Measurements from ENCODE around the gene RIMS4. TPM values are rescaled to one million over a fixed set of nuclear protein-coding genes. Genes with fewer than 3 reads are reported as not detected.

Gene RIMS4
- total RNA-seq (2014; rRNA removed; shearing (Covaris generic)), result not detected in 2 replicates

DNA sequence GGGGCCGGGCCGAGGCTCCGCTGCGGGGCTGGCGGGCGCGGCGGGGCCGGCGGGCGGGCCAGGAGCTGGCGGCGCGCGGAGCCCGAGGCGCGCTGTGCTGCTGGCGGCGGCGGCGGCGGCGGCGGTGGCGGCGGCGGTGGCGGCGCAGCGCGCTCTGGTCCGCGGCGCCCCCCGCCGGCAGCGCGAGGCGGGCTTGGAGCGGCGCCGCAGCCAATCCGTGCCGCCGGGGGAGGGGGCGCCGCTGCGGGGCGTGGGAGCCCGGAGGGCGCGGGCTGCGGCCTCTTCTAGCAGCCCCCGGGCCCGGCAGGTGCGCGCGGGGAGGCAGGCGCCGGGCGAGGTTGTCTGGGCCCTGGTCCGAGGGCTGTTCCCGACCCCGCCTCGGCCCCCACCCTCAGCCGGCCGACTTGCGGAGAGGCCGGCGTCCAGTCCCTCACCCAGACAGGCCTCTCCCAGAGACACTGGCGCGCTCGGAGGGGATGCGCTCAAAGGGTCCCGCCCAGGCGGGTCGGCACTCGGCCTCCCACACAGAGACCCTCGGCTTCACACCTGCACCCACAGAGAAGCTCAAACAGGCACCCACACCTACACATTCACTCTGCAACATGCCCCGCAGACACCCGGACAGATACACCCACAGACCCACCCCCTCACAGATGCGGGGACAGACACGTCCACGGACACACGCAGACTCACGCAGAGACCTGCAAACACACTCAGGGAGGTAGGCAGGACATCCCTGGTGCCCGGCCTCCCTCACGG is at the start of gene RIMS4:
Gene RIMS4 (minus strand): TSS at position 156 of the 759 bp plus-strand sequence. CDS start 275 bp downstream, outside the sequence.
- Histone ChIP-seq H3K36me3 (no peaks in the 10 kb centered on the region), H3K4me1 (peaks cover 9% of the 10 kb centered on the region), H3K9me3 (replicated peaks) (no peaks in the 10 kb centered on the region), H3K27me3 (0 out of 2 replicates have a peak, but pooled peaks cover under 1% of the 10 kb centered on the region), H3K4me3 (no peak within 1 kb of the TSS), H3K27ac (no peak within 1 kb of the TSS)
- no peak for DNase-seq

DNA sequence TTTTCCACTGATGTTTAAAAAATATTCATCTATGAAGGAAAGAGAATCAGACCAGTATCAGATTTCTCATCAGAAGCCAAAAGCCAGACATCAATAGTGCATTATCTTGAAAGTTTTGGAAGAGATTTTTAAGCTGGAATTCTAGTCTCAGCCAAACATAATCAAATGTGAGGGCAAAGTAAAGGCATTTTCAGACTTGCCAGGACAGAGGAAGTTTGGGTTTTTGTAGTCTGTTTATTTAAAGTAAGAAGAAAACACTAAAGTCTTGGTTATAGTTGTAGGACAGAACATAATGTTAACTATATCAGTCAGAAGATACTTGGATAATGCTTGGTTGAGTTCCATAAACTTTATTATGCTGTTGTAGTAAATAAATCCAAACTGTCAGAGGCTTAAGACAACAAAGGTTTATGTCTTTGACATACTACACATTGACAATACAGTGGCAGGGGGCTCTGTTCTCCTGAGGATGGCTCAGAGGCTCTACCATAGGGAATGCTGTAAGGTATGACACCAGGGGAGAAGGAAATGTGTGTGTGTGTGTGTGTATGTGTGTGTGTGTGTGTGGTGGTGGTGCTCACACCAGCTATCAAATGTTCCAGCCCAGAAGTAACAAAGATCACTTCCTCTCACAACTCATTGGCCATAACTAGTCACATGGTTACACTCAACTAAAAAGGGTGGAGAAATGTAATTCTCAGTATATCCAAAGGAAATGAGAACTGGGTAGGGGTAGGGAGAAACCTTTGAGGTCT is 48.4 kb upstream of the RIMS4 start:
- Histone ChIP-seq H3K4me3 (no peak overlapping the region), H3K27ac (no peak overlapping the region), H3K27me3 (no peaks in the 10 kb centered on the region; the same call in 1 of the 2 replicates), H3K4me1 (peaks cover 8% of the 10 kb centered on the region), H3K9me3 (replicated peaks) (no peaks in the 10 kb centered on the region), H3K36me3 (no peaks in the 10 kb centered on the region)
- no peak for DNase-seq

DNA sequence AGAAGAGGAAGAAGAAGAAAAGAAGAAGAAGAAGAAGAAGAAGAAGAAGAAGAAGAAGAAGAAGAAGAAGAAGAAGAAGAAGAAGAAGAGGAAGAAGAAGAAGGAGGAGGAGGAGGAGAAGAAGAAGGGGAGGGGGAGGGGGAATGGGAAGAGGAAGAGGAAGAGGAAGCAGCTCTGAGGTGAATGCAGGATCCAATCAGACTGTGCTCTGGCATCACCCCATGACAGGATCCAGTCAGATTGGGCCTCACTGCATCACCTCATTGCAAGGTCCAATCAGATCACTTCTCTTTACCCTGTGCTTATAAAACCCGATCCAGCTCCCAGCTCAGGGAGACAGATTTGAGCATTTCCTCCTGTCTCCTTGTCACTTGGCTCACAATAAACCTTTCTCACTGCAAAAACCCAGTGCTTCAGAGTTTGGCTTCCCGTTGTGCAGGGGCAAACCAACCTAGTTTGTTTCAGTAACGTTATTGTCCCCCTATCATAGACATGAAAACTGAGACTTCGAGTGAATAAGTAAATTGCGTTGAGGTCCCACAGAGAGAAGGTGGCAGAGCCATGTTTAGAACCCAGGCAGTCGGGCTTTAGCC is 46.6 kb upstream of the RIMS4 start:
- H3K4me3 ChIP-seq, result no peak overlapping the region
- no peaks in the 10 kb centered on the region; the same call in 1 of the 2 replicates for H3K27me3 ChIP-seq
- peak; percentile 21 to 51 for DNase-seq
- H3K4me1 ChIP-seq, result peaks cover 8% of the 10 kb centered on the region
- no peaks in the 10 kb centered on the region for H3K36me3 ChIP-seq
- no peak overlapping the region for H3K27ac ChIP-seq
- H3K9me3 ChIP-seq (replicated peaks), result no peaks in the 10 kb centered on the region

DNA sequence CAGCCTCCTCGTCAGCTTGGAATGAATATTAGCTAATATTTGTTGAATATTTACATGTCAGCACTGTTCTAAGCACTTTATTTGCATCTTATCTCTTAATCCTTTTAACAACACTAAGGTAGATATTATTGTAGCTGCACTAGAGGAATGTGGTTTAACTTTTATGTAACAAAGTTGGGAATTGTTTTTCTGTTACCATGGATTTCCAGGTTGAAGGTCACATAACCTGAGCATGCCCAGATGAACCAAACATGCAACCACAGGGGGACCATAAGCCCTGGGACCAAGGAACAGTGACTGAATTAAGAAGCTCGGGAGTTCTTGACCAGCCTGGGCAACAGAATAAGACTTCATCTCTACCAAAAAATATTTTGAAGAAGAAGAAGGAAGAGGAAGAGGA is 46.1 kb upstream of the RIMS4 start:
- peaks cover 8% of the 10 kb centered on the region for H3K4me1 ChIP-seq
- no peak overlapping the region for H3K27ac ChIP-seq
- no peaks in the 10 kb centered on the region; the same call in 1 of the 2 replicates for H3K27me3 ChIP-seq
- H3K9me3 ChIP-seq (replicated peaks), result no peaks in the 10 kb centered on the region
- no peaks in the 10 kb centered on the region for H3K36me3 ChIP-seq
- no peak overlapping the region for H3K4me3 ChIP-seq
- no peak for DNase-seq

DNA sequence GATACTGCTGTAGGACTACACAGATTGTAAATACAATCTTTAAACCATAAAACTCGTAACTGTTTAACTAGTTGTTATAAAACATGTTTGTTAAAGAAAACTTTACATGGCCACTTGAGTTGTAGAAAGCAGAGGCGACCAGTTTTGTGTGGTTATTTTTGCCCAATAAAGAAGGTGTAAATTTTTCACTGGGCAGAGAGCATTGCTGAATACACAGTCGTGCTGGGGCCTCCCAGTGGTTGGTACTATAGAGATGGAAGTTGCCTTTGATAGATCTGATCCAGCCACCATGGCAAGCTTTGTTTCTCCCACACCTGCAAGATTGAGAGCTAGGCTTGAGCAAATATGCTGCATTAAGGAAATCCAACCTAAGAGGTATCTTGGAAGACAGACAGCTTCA is 41.2 kb upstream of the RIMS4 start:
- Histone ChIP-seq H3K27ac (no peak overlapping the region), H3K9me3 (replicated peaks) (0 out of 2 replicates have a peak, but pooled peaks cover 2% of the 10 kb centered on the region), H3K4me1 (peaks cover 4% of the 10 kb centered on the region), H3K4me3 (no peak overlapping the region), H3K27me3 (peaks cover 4% of the 10 kb centered on the region), H3K36me3 (no peaks in the 10 kb centered on the region)
- no peak for DNase-seq

DNA sequence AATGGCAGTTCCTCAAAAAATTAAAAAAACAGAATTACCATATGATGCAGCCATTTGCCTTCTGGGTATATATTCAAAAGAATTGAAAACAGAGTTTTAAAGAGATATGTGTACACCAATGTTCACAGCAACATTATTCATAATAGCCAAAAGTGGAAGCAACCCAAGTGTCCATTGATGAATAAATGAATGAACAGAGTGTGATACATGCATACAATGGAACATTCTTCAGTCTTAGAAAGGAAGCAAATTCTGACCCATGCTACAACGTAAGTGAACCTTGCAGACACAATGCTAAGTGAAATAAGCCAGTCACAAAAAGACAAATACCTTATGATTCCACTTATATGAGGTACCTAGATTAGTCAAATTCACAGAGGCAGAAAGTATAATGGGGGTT is 40.5 kb upstream of the RIMS4 start:
- Histone ChIP-seq H3K27ac (no peak overlapping the region), H3K4me1 (no peaks in the 10 kb centered on the region), H3K36me3 (no peaks in the 10 kb centered on the region), H3K27me3 (peaks cover 4% of the 10 kb centered on the region), H3K4me3 (no peak overlapping the region), H3K9me3 (replicated peaks) (0 out of 2 replicates have a peak, but pooled peaks cover 3% of the 10 kb centered on the region)
- no peak for DNase-seq

DNA sequence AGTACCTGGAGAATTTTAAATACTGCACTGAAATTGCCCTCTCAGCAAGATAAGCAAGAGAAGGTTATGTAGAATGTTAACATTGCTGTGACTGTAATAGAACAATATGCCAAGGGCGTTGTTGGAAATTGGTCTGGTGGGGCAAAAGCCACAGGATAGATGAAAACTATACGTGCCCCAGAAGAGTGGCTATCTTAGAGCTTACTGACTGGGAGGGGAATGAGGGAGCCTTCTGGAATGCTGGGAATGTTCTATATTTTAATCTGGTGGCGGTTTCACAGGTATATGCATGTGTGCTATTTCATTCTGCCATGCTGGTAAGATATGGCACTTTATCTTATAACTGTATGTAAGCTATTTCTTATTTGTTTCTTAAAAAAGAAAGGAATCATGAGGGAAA is 39.9 kb upstream of the RIMS4 start:
- Histone ChIP-seq H3K4me3 (no peak overlapping the region), H3K36me3 (no peaks in the 10 kb centered on the region), H3K9me3 (replicated peaks) (0 out of 2 replicates have a peak, but pooled peaks cover 3% of the 10 kb centered on the region), H3K4me1 (no peaks in the 10 kb centered on the region), H3K27me3 (peaks cover 4% of the 10 kb centered on the region), H3K27ac (no peak overlapping the region)
- DNase-seq, result no peak

DNA sequence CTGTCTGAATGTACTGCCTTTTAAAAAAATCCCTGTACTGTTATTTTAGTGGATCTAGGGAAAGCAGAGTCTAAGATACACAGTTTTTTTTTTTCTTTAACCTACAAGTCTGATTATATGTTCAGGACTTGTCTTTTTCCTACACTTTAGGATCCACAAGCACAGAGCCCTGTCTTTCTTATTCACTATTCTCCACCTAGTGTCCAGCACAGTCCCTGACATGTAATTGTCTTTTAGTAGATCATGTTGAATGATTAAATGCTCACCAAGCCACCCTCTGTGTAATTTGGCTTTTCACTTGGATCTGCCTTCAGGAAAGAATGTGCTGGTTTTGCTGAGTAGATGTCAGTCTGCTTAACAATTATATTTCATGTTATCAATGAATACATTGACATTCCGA is 39.4 kb upstream of the RIMS4 start:
- H3K27ac ChIP-seq, result no peak overlapping the region
- DNase-seq, result no peak
- H3K9me3 ChIP-seq (replicated peaks), result 0 out of 2 replicates have a peak, but pooled peaks cover 3% of the 10 kb centered on the region
- no peak overlapping the region for H3K4me3 ChIP-seq
- H3K4me1 ChIP-seq, result no peaks in the 10 kb centered on the region
- H3K36me3 ChIP-seq, result no peaks in the 10 kb centered on the region
- H3K27me3 ChIP-seq, result peaks cover 8% of the 10 kb centered on the region

DNA sequence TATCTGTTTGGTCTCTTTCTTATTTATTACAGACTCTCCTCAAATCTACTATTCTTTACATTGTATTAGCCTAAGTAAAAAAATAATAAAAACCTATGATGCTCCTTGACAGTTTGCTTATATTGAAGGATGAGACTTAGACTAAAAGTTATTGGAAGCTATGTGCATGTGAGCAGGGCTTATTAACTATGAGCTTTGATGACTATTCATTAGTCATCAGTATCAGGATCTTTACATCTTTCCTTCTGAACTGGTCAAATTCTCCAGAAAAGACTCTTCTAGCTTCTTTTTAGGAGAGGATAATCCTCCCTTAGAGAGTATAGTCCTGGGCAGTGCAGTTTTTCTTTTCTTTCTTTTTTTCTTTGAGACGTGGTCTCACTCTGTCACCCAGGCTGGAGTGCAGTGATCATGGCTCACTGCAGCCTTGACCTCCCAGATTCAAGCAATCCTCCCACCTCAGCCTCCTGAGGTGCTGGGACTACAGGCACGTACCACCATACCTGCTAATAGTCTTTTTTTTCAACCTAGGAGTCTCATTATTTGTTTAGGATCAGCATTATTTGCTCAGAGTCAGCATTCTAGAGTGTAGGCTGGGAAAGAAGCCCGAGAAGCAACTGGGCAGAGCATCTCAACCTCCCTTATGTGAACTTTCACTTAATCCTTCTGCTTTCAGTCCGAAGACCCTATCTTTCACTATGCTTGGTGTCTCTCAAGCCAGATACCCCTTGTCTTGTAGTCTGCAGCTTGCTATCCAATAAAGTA is 38.1 kb upstream of the RIMS4 start:
- no peak overlapping the region for H3K27ac ChIP-seq
- no peak for DNase-seq
- 0 out of 2 replicates have a peak, but pooled peaks cover 3% of the 10 kb centered on the region for H3K9me3 ChIP-seq (replicated peaks)
- peaks cover 13% of the 10 kb centered on the region for H3K27me3 ChIP-seq
- no peaks in the 10 kb centered on the region for H3K4me1 ChIP-seq
- H3K4me3 ChIP-seq, result no peak overlapping the region
- no peaks in the 10 kb centered on the region for H3K36me3 ChIP-seq

DNA sequence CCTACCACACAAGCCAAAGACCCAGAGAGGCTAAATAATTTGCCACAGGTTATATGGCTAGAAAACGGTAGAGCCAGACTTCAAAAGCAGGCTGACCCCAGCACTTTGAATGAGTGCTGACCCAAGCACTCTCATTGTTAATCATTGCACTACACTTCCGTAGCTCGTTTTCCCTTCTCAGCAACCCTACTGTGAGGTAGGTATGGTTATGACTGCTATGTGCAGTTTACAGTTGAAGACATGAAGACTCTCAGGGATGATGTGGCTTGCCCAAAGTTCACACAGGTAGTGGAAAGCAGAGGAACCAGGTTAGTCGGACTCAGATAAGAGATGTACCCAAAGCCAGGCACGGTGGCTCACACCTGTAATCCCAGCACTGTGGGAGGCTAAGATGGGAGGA is 33.5 kb upstream of the RIMS4 start:
- H3K27ac ChIP-seq, result no peak overlapping the region
- H3K4me1 ChIP-seq, result no peaks in the 10 kb centered on the region
- 0 out of 2 replicates have a peak, but pooled peaks cover 3% of the 10 kb centered on the region for H3K9me3 ChIP-seq (replicated peaks)
- no peak overlapping the region for H3K4me3 ChIP-seq
- peaks cover 30% of the 10 kb centered on the region for H3K27me3 ChIP-seq
- H3K36me3 ChIP-seq, result no peaks in the 10 kb centered on the region
- DNase-seq, result no peak

DNA sequence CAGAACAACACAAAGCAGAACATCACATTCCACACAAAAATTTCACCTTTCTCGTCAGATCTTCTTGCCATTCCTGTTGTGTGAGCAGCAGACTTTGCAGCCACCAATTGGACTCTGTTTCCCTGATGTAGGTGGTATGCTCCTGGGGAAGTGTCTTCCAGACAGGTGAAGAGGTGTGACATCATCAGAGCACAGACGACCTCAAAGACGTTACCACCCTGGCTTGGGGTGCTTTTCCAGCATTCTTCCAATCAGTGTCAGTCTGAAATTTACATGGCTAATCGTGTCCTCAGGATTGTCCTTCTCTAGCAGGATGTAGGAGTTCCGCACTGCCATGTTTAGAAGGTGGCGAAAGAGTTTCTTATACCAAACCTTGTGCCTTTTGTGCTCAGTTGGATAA is 31.6 kb upstream of the RIMS4 start:
- no peaks in the 10 kb centered on the region for H3K36me3 ChIP-seq
- DNase-seq, result no peak
- H3K27ac ChIP-seq, result no peak overlapping the region
- no peak overlapping the region for H3K4me3 ChIP-seq
- peaks cover 37% of the 10 kb centered on the region for H3K27me3 ChIP-seq
- no peaks in the 10 kb centered on the region for H3K4me1 ChIP-seq
- 0 out of 2 replicates have a peak, but pooled peaks cover 7% of the 10 kb centered on the region for H3K9me3 ChIP-seq (replicated peaks)

DNA sequence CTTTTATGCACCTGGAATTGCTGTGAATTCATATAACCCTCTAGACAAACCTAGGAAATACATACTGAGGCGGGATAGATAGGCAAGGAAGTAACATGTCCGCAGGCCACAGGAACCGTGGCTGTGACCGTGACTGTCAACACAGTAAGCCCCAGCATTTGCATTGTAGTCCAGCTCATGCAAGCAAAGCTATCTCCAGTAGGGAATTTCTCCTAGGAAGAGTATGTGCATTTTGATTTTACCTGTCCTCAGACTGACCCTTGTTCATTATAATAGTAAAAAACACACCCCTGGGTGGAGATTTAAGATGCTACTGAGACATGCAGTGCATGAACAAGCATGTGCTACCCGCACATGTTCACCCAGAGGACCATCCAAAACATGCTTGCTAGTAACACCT is 30.5 kb upstream of the RIMS4 start:
- Histone ChIP-seq H3K27me3 (peaks cover 37% of the 10 kb centered on the region), H3K27ac (no peak overlapping the region), H3K9me3 (replicated peaks) (0 out of 2 replicates have a peak, but pooled peaks cover 4% of the 10 kb centered on the region), H3K36me3 (no peaks in the 10 kb centered on the region), H3K4me1 (0 out of 2 replicates have a peak, but pooled peaks cover 6% of the 10 kb centered on the region), H3K4me3 (no peak overlapping the region)
- no peak for DNase-seq

DNA sequence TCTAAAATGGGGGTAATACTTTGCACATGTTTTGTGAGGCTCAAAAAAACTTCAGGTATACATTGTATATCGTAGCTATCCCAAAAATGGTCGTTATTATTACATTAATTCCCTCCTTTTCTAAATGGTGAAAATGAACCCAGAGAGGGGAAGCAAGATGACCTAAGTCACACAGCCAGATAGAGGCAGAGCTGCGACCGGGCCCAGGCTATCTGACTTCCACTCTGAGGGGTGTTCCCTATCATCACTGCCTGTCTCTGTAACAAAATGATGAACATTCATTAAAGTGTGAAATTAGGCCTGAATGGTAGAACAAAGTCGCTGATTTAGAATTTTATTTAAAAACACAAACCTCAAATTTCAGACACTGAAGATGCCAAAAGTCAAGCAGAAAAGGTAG is 29.1 kb upstream of the RIMS4 start:
- Histone ChIP-seq H3K4me3 (no peak overlapping the region), H3K9me3 (replicated peaks) (0 out of 2 replicates have a peak, but pooled peaks cover 4% of the 10 kb centered on the region), H3K4me1 (0 out of 2 replicates have a peak, but pooled peaks cover 6% of the 10 kb centered on the region), H3K27me3 (peaks cover 38% of the 10 kb centered on the region), H3K36me3 (no peaks in the 10 kb centered on the region), H3K27ac (no peak overlapping the region)
- DNase-seq, result no peak

DNA sequence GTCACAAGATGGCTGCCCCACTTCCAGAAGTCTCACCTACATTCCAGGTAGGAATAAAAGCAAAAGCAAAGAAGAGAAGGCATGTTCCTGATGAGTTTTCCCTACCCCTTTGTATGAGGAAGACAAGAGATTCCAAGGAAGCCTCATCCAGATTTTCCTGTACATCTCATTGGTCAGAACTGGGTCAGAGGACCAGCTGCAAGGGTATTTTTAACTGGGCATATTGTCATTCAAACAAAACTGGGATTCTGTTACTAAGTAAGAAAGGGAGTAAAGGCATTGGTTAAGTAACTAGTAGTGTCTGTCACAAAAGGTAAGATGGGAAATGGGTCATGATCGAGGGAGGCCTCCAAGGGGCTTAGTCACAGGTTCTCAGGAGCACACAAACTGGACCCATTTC is 28.2 kb upstream of the RIMS4 start:
- Histone ChIP-seq H3K4me3 (no peak overlapping the region), H3K4me1 (0 out of 2 replicates have a peak, but pooled peaks cover 6% of the 10 kb centered on the region), H3K27ac (no peak overlapping the region), H3K27me3 (peaks cover 33% of the 10 kb centered on the region), H3K9me3 (replicated peaks) (peaks cover 5% of the 10 kb centered on the region), H3K36me3 (no peaks in the 10 kb centered on the region)
- no peak for DNase-seq
